Ascending aorta (tissue), 2 donors: ENCODE measurements around the gene SF3B2. TPM values are rescaled to one million over a fixed set of nuclear protein-coding genes. Genes with fewer than 3 reads are reported as not detected.
"Not testable (repeated sequence)": the region's sequence is repeated elsewhere in the genome, so short reads cannot be mapped to it uniquely, and the experiment has no call there.

ENCODE experiments used
- DNase-seq, 2 donors: peaks; one replicate each; pipeline ENCODE4 v3.0.0-alpha.2; 2019; ENCODE audit warnings: low spot score in 2 of 2
- H3K27ac ChIP-seq, 2 donors: fragments of 200-600 bp; sonication (generic); one replicate each; pipeline ENCODE4 v1.5.1; 2016 to 2017; ENCODE audit warnings: mild to moderate bottlenecking in 1 of 2
- H3K27me3 ChIP-seq: fragments of 200-600 bp; sonication (generic); one replicate; pipeline ENCODE4 v1.5.1; 2017
- H3K36me3 ChIP-seq, 2 donors: fragments of 200-600 bp; sonication (generic); one replicate each; pipeline ENCODE4 v1.5.1; 2016
- H3K4me1 ChIP-seq, 2 donors: fragments of 200-600 bp; sonication (generic); one replicate each; pipeline ENCODE4 v1.5.1; 2016 to 2017; ENCODE audit warnings: mild to moderate bottlenecking in 1 of 2
- H3K4me3 ChIP-seq, 2 donors: fragments of 200-600 bp; sonication (generic); one replicate each; pipeline ENCODE4 v1.5.1; 2016 to 2017; ENCODE audit warnings: mild to moderate bottlenecking in 1 of 2
- H3K9me3 ChIP-seq, 2 donors: fragments of 200-600 bp; sonication (generic); one replicate each; pipeline ENCODE4 v1.5.1; 2016
- intact Hi-C: fragments of 100-400 bp; cut with DNase I; formaldehyde crosslinking; loops from one replicate; pipeline ENCODE4 v1.15.1; 2023
- total RNA-seq: library from RNA; depleted of rRNA; stranded (reverse); fragments of >200 nt; gene quantifications from one replicate; pipeline ENCODE4 v1.1.0, GENCODE V29; 2016
- TF ChIP-seq, protein P1 (sequence below), 3 experiments: fragments of 200-600 bp in 2 of 3; fragments of 450-650 bp in 1 of 3; sonication (generic) in 2 of 3; IDR thresholded peaks; one replicate each; pipeline ENCODE4 v1.5.1; 2016 to 2019; ENCODE audit warnings: antibody characterized with exemption in 3 of 3, mild to moderate bottlenecking in 1 of 3, moderate library complexity in 1 of 3

Gene SF3B2
- total RNA-seq, 1 donor from 2014 or later = 128 TPM

DNA sequence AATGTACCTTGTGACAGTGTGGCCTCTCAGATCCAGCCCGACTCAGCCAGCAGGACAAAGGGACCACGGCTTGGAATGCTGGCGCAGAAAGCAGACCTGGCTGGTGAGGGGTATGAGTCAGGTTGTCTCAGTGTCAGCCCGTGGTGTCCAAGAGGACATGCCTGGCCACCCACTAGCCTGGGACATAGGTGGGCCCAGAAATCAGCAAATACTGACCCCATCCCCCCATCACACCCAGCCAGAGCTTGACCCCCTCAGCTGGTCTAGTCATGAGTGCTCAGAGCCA, 45.3 kb upstream of the SF3B2 start:
- Histone ChIP-seq H3K27ac (peak overlapping the region; percentile 32 to 51), H3K27me3 (no peaks in the 10 kb centered on the region), H3K4me3 (no peak overlapping the region), H3K36me3 (peaks cover 15 to 31% of the 10 kb centered on the region in 2 donors), H3K9me3 (no peaks in the 10 kb centered on the region), H3K4me1 (peaks cover 5 to 29% of the 10 kb centered on the region in 2 donors)
- TF ChIP-seq, protein P1, sequence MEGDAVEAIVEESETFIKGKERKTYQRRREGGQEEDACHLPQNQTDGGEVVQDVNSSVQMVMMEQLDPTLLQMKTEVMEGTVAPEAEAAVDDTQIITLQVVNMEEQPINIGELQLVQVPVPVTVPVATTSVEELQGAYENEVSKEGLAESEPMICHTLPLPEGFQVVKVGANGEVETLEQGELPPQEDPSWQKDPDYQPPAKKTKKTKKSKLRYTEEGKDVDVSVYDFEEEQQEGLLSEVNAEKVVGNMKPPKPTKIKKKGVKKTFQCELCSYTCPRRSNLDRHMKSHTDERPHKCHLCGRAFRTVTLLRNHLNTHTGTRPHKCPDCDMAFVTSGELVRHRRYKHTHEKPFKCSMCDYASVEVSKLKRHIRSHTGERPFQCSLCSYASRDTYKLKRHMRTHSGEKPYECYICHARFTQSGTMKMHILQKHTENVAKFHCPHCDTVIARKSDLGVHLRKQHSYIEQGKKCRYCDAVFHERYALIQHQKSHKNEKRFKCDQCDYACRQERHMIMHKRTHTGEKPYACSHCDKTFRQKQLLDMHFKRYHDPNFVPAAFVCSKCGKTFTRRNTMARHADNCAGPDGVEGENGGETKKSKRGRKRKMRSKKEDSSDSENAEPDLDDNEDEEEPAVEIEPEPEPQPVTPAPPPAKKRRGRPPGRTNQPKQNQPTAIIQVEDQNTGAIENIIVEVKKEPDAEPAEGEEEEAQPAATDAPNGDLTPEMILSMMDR (IDR thresholded peaks at IDR 0.05) = no peak
- DNase-seq = no peak
- intact Hi-C loops = no loop called here

DNA sequence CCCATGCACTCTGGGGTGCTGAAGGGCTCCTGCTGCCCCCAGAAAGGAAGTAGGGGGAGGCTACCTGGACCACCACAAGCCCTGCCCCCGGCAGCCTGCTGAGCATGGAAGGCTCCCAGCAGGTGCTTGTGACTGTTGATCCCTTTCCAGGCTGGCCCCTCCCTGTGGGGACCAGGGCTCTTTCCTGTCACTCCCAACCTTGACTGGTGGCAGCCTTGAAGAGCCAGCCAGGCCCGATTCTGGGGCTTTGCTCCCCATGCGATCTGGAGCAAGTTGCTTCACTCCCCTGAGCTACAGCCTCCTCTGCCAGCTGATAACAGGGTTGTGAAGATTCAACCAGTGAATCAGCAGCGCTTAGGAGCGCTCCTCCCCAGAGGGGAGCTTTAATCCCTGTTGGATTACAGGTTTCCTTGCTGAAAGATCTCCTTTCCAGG, 44.9 kb upstream of the SF3B2 start:
- H3K27me3 ChIP-seq = no peaks in the 10 kb centered on the region
- peak overlapping the region; percentile 32 to 51 for H3K27ac ChIP-seq
- no peak for DNase-seq

DNA sequence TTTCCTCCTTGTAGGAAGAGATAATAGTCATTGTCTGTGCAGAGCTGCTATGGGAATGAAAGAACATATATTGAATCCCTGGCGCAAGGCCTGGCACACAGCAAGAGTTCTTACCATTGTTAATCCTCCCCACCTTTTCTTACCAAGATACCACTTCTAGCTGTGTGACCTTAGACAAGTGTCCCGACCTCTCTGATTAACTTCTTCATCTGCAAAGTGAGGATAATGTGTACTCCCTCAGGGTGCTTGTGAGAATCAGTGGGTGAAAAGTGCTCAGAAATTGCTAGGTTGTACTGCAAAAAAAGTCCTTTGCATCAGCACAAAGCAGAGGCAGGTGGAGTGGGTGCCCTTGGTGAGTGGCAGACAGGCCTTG, 44.1 kb upstream of the SF3B2 start:
- peaks cover 15 to 31% of the 10 kb centered on the region in 2 donors for H3K36me3 ChIP-seq
- no peak overlapping the region for H3K4me3 ChIP-seq
- H3K27me3 ChIP-seq = no peaks in the 10 kb centered on the region
- DNase-seq = no peak
- H3K27ac ChIP-seq = peak overlapping the region in 1 of 2 donors; percentile 73
- intact Hi-C loops = no loop called here
- TF ChIP-seq, protein P1 (IDR thresholded peaks at IDR 0.05) = no peak
- no peaks in the 10 kb centered on the region for H3K9me3 ChIP-seq
- H3K4me1 ChIP-seq = peaks cover 12 to 40% of the 10 kb centered on the region in 2 donors

More for the DNA sequence above, 44.9 kb upstream of the SF3B2 start:
- Histone ChIP-seq H3K9me3 (no peaks in the 10 kb centered on the region), H3K4me1 (peaks cover 9 to 33% of the 10 kb centered on the region in 2 donors), H3K36me3 (peaks cover 15 to 31% of the 10 kb centered on the region in 2 donors), H3K4me3 (no peak overlapping the region)
- intact Hi-C loops = no loop called here
- TF ChIP-seq, protein P1 (IDR thresholded peaks at IDR 0.05) = no peak

DNA sequence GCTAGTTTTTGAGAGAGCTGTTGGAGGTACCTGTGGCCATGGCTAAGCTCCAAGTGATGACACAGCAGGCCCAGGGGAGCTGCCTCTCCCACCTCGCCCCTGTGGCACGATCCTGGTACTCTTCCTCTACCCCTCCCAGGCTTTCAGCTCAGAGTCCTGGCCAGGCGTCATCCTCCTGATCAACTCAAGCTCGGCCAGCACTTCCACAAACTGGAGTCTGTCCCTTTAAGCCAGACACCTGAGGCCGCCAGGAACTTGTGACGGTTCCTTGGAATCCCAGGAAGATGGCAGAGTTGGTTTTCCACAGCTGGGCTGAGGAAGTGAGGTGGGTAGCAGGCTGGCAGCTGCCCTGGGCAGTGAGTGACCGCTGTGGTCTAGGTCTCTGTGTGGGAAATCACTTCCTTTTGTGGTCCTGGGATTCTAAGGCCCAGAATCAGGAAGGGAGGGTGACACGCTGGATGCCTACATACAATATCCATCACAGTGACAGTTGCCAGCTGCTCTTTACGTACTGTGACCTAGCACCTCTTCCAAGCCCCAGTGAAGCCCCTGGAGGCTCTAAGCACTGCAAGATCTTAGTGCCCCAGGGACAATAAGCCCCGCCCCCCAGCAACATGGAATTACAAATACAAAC, 43.6 kb upstream of the SF3B2 start:
- H3K27ac ChIP-seq = peak overlapping the region; percentile 1 to 73
- TF ChIP-seq, protein P1 (IDR thresholded peaks at IDR 0.05) = no peak
- no peaks in the 10 kb centered on the region for H3K9me3 ChIP-seq
- peaks cover 15 to 30% of the 10 kb centered on the region in 2 donors for H3K36me3 ChIP-seq
- intact Hi-C loops = no loop called here
- H3K4me3 ChIP-seq = no peak overlapping the region
- H3K4me1 ChIP-seq = peaks cover 16 to 40% of the 10 kb centered on the region in 2 donors
- no peaks in the 10 kb centered on the region for H3K27me3 ChIP-seq
- DNase-seq = no peak

DNA sequence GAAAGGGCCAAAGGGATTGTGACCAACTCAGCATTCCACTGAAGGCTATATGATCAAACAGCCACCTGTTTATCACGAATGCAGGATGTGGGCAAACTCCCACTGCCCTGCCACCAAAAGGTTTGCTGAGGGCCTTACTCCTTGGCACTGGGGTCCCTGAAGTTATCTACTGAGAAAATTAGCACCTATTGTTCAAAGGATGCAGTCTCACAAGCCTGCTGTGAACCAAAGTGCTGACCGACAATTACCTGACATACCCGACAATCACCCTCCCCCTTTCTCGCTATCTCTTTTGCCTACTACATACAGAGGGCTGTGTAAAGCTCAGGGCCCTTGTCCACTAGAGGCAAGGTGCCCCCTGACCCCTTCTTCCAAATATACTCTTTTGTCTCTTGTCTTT, 42.1 kb upstream of the SF3B2 start:
- DNase-seq, H3K4me3 ChIP-seq, H3K27me3 ChIP-seq, intact Hi-C loops, H3K9me3 ChIP-seq: not testable (repeated sequence)
- peaks cover 19 to 44% of the 10 kb centered on the region in 2 donors for H3K4me1 ChIP-seq
- peaks cover 5 to 16% of the 10 kb centered on the region in 2 donors for H3K36me3 ChIP-seq
- peak overlapping the region; percentile 73 to 95 for H3K27ac ChIP-seq

DNA sequence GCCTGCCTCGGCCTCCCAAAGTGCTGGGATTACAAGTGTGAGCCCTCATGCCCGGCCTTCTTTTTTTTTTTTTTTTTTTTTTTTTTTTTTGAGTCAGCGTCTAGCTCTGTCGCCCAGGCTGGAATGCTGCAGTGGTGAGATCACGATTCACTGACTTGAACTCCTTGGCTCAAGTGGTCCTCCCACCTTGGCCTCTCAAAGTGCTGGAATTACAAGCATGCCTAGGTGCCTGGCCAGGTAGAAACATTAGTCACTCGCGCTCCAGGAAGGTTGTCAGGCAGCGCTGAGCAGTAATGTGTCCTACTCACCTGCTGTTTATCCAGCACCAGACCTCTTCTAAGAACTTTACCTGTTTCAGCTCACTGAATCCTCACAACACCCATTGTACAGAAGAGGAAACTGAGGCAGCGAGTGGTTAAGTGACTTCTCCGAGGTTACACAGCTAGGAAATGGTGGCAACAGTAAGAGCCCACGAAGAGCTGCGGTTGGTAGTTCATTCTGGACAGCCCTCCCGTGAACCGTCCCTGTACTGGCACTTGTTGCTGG, 40.9 kb upstream of the SF3B2 start:
- Histone ChIP-seq H3K36me3 (peaks cover 0 to 3% of the 10 kb centered on the region in 2 donors), H3K4me3 (peak overlapping the region; percentile 6 to 8), H3K27ac (peak overlapping the region; percentile 94 to 95), H3K4me1 (peaks cover 25 to 53% of the 10 kb centered on the region in 2 donors), H3K27me3 (no peaks in the 10 kb centered on the region), H3K9me3 (no peaks in the 10 kb centered on the region)
- peak in 1 of 2 donors; percentile 86 for DNase-seq
- TF ChIP-seq, protein P1 (IDR thresholded peaks at IDR 0.05) = no peak
- intact Hi-C loops = no loop called here
